HS-27A (cell line): Measurements from ENCODE around the gene DCST1.

ENCODE experiments used
- DNase-seq: peaks from one replicate; pipeline ENCODE4 v3.0.0-alpha.2; 2012; ENCODE audit warnings: low read depth, missing footprints

Gene DCST1

DNA sequence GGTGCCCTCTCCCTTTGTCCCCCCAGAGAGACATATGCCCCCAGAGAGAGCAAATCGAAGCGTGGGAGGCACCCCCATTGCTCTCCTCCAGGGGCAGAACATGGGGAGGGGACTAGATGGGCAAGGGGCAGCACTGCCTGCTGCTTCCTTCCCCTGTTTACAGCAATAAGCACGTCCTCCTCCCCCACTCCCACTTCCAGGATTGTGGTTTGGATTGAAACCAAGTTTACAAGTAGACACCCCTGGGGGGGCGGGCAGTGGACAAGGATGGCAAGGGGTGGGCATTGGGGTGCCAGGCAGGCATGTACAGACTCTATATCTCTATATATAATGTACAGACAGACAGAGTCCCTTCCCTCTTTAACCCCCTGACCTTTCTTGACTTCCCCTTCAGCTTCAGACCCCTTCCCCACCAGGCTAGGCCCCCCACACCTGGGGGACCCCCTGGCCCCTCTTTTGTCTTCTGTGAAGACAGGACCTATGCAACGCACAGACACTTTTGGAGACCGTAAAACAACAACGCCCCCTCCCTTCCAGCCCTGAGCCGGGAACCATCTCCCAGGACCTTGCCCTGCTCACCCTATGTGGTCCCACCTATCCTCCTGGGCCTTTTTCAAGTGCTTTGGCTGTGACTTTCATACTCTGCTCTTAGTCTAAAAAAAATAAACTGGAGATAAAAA lies 53.4 kb downstream of the DCST1 start:
- no peak for DNase-seq

- no peak for DNase-seq
Measured at GRCh38 chr1:155091071-155092051, 57.7 kb downstream of the DCST1 start.

DNA sequence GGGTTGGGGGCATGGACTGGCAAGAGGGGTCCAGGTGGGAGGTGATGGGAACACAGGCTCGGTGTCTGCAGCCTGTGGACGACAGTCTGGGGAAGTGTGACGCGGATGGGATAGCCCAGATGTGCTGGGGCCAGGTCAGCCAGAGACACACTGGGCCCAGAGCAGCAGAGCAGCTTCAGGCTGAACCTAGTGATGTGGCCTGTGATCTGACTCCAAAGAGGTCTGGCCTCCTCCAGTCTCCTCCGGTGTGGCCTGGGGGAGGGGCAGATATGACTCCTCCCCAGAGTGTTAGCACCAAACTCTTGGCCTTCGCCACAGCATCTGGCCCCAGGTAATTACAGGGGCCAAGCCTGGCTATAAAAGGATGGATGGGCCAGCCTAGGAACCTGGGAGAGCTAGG lies 58.5 kb downstream of the DCST1 start:
- DNase-seq: no peak

DNA sequence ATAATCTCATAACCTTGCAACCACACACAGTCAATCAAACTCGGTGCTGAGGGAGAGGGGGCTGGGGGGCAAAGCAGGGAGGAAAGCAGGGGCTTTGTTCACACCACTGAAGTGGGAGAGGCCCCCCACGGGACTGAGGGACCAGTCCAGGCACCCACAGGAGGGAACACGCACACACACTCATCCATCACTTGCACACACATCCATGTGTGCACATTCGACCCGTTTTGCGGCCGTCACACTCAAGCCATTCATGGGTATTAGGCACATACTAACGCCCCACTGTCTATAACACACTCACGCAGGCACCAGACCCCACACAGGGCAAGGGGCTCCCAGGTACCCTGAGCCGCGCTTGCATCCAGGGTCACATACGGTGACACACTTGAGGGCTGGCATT lies 59.0 kb downstream of the DCST1 start:
- DNase-seq: no peak

DNA sequence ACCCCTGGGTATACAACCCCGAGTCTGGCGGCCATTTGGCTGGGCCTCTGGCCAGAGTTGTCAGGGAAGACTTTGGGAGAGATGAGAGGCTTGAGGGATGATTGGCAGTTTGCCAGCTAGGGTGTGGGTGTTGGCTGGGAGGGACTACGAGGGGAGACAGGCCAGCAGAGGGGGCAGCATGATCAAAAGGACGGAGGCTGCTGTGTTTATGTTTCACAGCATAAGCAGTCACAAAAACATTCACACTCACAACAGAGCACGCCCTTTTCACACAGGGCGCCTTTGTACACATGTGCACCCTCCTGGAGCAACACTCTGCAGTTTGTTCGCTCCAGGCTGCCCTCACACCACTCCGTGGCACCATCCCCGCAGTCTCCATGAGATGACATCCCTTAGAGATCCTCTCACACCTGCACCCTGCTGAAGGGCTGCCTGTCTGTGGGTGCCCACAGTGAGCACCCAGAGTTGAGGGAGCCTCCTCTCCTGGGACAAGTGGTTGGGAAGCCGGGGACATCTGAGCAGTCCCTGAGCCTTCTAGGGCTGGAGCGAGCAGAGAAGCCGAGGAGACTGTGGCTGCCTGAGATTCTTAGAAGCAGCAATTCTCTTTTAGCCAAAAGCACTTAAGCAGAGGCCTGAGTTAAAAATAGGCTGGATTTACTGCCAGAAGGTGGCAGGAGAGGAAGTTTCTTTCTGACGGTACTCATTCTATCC lies 60.4 kb downstream of the DCST1 start:
- no peak for DNase-seq

GRCh38 chr1:155094622-155094948 lies 61.0 kb downstream of the DCST1 start:
- no peak for DNase-seq

GRCh38 chr1:155099331-155099730 lies 65.7 kb downstream of the DCST1 start:
- DNase-seq: no peak
